Mesenchymal stem cell (in vitro differentiated cells and primary cell): Measurements from ENCODE around the gene SFSWAP.
"Not testable (repeated sequence)": the region's sequence is repeated elsewhere in the genome, so short reads cannot be mapped to it uniquely, and the experiment has no call there.

Source experiments
- DNase-seq: peaks from one replicate; pipeline ENCODE4 v3.0.0-alpha.2; 2013
- H2AFZ ChIP-seq: one replicate; pipeline ENCODE4 v1.6.1; 2013; ENCODE audit warnings: low read depth, mild to moderate bottlenecking, control low read depth, inconsistent platforms, low read length, moderate library complexity
- H2AK5ac ChIP-seq: 2 replicates; pipeline ENCODE4 v1.6.1; 2013; ENCODE audit warnings: low read length, moderate library complexity, mild to moderate bottlenecking, inconsistent platforms; ENCODE audit not compliant: severe bottlenecking
- H2BK120ac ChIP-seq: one replicate; pipeline ENCODE4 v1.6.1; 2013; ENCODE audit warnings: low read depth, mild to moderate bottlenecking, inconsistent platforms, low read length, moderate library complexity
- H2BK12ac ChIP-seq, 2 experiments: one replicate each; pipeline ENCODE4 v1.6.1; 2013; ENCODE audit warnings: inconsistent platforms in 2 of 2, low read length in 2 of 2, mild to moderate bottlenecking in 2 of 2, moderate library complexity in 2 of 2, control low read depth in 1 of 2
- H2BK15ac ChIP-seq: one replicate; pipeline ENCODE4 v1.6.1; 2013; ENCODE audit warnings: mild to moderate bottlenecking, low read depth, inconsistent platforms; ENCODE audit not compliant: poor library complexity, severe bottlenecking
- H2BK5ac ChIP-seq: 2 replicates; pipeline ENCODE4 v1.6.1; 2013; ENCODE audit warnings: low read depth, mild to moderate bottlenecking, low read length, control low read depth, inconsistent platforms; ENCODE audit not compliant: poor library complexity, severe bottlenecking
- H3K14ac ChIP-seq, 2 experiments: one replicate each; pipeline ENCODE4 v1.6.1; 2013; ENCODE audit warnings: inconsistent platforms in 2 of 2, low read length in 2 of 2, control low read depth in 1 of 2, mild to moderate bottlenecking in 1 of 2, moderate library complexity in 1 of 2
- H3K18ac ChIP-seq, 2 experiments: one replicate each; pipeline ENCODE4 v1.6.1; 2013; ENCODE audit warnings: inconsistent platforms in 2 of 2, low read length in 2 of 2, control low read depth in 1 of 2, low read depth in 1 of 2, mild to moderate bottlenecking in 1 of 2
- H3K23ac ChIP-seq, 2 experiments: one replicate each; pipeline ENCODE4 v1.6.1; 2013; ENCODE audit warnings: inconsistent platforms in 2 of 2, low read length in 2 of 2, mild to moderate bottlenecking in 2 of 2, moderate library complexity in 2 of 2, control low read depth in 1 of 2
- H3K27ac ChIP-seq: 2 replicates; pipeline ENCODE4 v1.5.1; 2013; ENCODE audit warnings: mild to moderate bottlenecking, moderate library complexity, low read length, control low read depth, inconsistent platforms; ENCODE audit not compliant: poor library complexity, severe bottlenecking
- H3K27me3 ChIP-seq, 2 experiments: 2 replicates each; pipeline versions ENCODE4 v1.6.1 to v1.7.0; 2013; ENCODE audit warnings: low read length in 2 of 2, mild to moderate bottlenecking in 2 of 2, moderate library complexity in 2 of 2, control low read depth in 1 of 2, inconsistent platforms in 1 of 2; ENCODE audit not compliant: control insufficient read depth in 1 of 2, insufficient read depth in 1 of 2
- H3K36me3 ChIP-seq, 2 experiments: 2 replicates each; pipeline versions ENCODE4 v1.6.1 to v1.7.0; 2013; ENCODE audit warnings: low read length in 2 of 2, control low read depth in 1 of 2, inconsistent platforms in 1 of 2, low read depth in 1 of 2, mild to moderate bottlenecking in 1 of 2; ENCODE audit not compliant: insufficient read depth in 2 of 2, control insufficient read depth in 1 of 2
- H3K4ac ChIP-seq, 2 experiments: one replicate each; pipeline ENCODE4 v1.6.1; 2013; ENCODE audit warnings: inconsistent platforms in 2 of 2, low read length in 2 of 2, mild to moderate bottlenecking in 2 of 2, moderate library complexity in 2 of 2, control low read depth in 1 of 2, low read depth in 1 of 2
- H3K4me1 ChIP-seq: 2 replicates; pipeline ENCODE4 v1.6.1; 2013; ENCODE audit warnings: low read depth, low read length, control low read depth; ENCODE audit not compliant: control insufficient read depth, insufficient read depth
- H3K4me2 ChIP-seq: 2 replicates; pipeline ENCODE4 v1.6.1; 2013; ENCODE audit warnings: low read length, mild to moderate bottlenecking, inconsistent platforms; ENCODE audit not compliant: poor library complexity, severe bottlenecking
- H3K4me3 ChIP-seq, 2 experiments: 2 replicates each; pipeline versions ENCODE4 v1.5.1 to v1.7.0; 2013; ENCODE audit warnings: low read length in 2 of 2, mild to moderate bottlenecking in 2 of 2, control low read depth in 1 of 2, low read depth in 1 of 2; ENCODE audit not compliant: insufficient read depth in 1 of 2
- H3K79me1 ChIP-seq: replicated peaks from 2 replicates; pipeline ENCODE4 v1.6.1; 2013; ENCODE audit warnings: mild to moderate bottlenecking, control low read depth, low read length, inconsistent platforms; ENCODE audit not compliant: poor library complexity, severe bottlenecking
- H3K9ac ChIP-seq: 2 replicates; pipeline ENCODE4 v1.7.0; 2013; ENCODE audit warnings: mild to moderate bottlenecking, low read length, moderate library complexity
- H3K9me3 ChIP-seq: 2 replicates; pipeline ENCODE4 v1.7.0; 2013; ENCODE audit warnings: mild to moderate bottlenecking, low read length; ENCODE audit not compliant: control insufficient read depth
- H4K8ac ChIP-seq: one replicate; pipeline ENCODE4 v1.6.1; 2013; ENCODE audit warnings: inconsistent platforms, mild to moderate bottlenecking, low read length, moderate library complexity
- H4K91ac ChIP-seq: one replicate; pipeline ENCODE4 v1.6.1; 2013; ENCODE audit warnings: mild to moderate bottlenecking, low read length, inconsistent platforms
- WGBS: methylation state at CpG from one replicate; pipeline ENCODE4 v1.1.7; 2013; ENCODE audit warnings: mixed read lengths; 5-methylcytosine and 5-hydroxymethylcytosine counted together

The SFSWAP gene

DNA sequence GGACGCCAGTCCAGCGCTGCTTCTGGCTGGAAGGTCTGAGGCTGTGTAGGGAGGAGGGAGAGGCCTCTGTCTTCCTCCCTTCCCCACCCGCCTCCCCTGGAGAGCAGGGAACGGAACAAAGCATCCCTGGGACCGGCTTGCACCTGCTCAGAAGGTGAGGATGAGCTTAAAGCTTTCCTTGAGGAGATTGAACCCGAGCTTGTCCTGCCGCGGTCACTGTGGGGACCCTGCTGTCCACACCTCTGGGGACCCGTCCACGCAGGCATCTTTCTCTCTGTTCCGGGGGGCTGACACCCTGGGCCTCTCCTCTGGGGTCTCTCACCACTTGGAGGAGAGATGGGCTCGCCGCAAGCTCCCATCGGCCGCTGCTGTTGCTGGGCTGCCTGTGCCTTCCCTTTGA, 33.2 kb upstream of the SFSWAP start:
- Histone ChIP-seq H3K14ac (no peak overlapping the region), H2BK5ac (no peak overlapping the region), H2AK5ac (no peak overlapping the region), H3K27me3 (peaks cover under 1 to 33% of the 10 kb centered on the region in 2 experiments), H2BK15ac (no peak overlapping the region), H3K27ac (no peak overlapping the region), H3K4me3 (no peak overlapping the region), H3K4me2 (no peak overlapping the region), H4K91ac (no peak overlapping the region), H2AFZ (no peak overlapping the region), H3K9ac (no peak overlapping the region), H3K9me3 (no peaks in the 10 kb centered on the region), H3K79me1 (no peaks in the 10 kb centered on the region), H2BK12ac (no peak overlapping the region), H2BK120ac (no peak overlapping the region), H3K23ac (no peak overlapping the region), H4K8ac (no peak overlapping the region), H3K18ac (no peak overlapping the region), H3K4ac (no peak overlapping the region), H3K36me3 (no peaks in the 10 kb centered on the region), H3K4me1 (no peaks in the 10 kb centered on the region)
- WGBS = 89% methylated on average over 14 of the region's 15 CpGs
- no peak for DNase-seq

DNA sequence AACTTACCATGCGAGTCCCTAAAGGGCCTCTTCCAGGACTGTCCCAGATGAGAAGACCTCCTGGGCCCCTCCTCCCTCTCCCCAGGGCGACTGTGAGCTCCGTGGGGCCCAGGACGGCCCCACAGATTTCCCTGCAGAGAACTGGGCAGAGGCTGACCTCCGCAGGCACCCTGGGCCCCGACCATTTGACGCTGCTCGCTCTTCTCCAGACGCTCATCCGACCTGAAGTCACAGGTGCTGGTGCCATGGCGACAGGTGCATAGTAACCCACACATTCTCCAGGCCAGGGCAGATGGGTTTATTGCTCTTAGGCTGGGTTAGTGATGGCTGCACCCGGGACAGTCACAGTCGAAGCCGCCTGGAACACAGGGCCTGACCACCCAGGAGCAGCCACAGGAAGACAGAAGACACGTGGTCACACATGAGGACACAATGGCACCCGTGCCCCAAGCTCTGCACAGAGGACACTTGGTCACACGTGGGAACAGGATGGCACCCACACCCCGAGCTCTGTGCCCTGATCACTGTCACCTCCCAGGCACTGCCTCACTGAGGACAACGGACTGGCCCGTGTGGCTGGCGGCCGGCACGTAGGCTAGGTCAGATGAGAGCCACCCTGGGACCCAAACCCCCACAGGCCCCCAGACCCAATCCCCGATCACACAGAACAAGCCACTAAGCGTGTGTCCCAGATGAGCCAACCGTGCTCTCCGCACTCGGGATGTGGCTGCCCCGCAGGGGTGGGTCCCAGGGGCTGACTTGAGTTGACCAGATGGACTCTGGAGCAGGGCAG, 32.3 kb upstream of the SFSWAP start:
- 88% methylated on average over 25 of the region's 29 CpGs for WGBS
- H3K4ac ChIP-seq, H3K23ac ChIP-seq, H2BK5ac ChIP-seq, H3K27ac ChIP-seq, H3K14ac ChIP-seq, DNase-seq, H3K18ac ChIP-seq, H3K4me1 ChIP-seq, H2AK5ac ChIP-seq, H3K36me3 ChIP-seq, H4K91ac ChIP-seq, H3K4me3 ChIP-seq, H2BK12ac ChIP-seq, H3K9ac ChIP-seq, H3K79me1 ChIP-seq, H4K8ac ChIP-seq, H3K9me3 ChIP-seq, H2BK15ac ChIP-seq, H2BK120ac ChIP-seq, H2AFZ ChIP-seq, H3K4me2 ChIP-seq: not testable (repeated sequence)
- peaks cover 0 to 30% of the 10 kb centered on the region in 2 experiments for H3K27me3 ChIP-seq

DNA sequence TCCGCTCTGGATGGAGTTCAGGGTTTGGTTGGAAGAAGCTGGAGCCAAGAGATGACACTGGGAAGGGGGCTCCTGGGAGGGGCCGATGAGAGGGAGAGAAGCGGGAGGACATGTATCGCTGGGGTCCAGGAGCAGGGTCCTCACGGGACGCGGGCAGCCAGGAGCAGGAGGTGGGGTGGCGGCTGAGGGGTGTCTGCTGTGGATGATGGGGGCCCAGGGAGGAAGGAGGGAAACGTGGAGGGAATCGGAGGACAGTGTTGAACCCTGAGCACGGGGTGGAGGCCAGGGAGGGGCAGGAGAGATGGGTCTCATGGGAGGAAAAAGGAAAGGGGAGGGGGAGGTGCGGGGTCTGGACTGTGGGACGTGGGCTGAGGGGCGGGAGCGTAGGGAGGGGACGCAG, 31.7 kb upstream of the SFSWAP start:
- H2BK120ac ChIP-seq, H3K4ac ChIP-seq, H4K91ac ChIP-seq, H2AK5ac ChIP-seq, H2BK5ac ChIP-seq, H3K79me1 ChIP-seq, H3K9ac ChIP-seq, H2BK12ac ChIP-seq, H3K4me3 ChIP-seq, H3K27ac ChIP-seq, DNase-seq, H4K8ac ChIP-seq, H3K4me1 ChIP-seq, H3K14ac ChIP-seq, H3K9me3 ChIP-seq, H3K23ac ChIP-seq, H3K18ac ChIP-seq, H2BK15ac ChIP-seq, H3K36me3 ChIP-seq, H2AFZ ChIP-seq, H3K4me2 ChIP-seq: not testable (repeated sequence)
- H3K27me3 ChIP-seq = peaks cover 0 to 30% of the 10 kb centered on the region in 2 experiments
- WGBS = no CpG with 5 or more reads among the region's 16 CpGs

DNA sequence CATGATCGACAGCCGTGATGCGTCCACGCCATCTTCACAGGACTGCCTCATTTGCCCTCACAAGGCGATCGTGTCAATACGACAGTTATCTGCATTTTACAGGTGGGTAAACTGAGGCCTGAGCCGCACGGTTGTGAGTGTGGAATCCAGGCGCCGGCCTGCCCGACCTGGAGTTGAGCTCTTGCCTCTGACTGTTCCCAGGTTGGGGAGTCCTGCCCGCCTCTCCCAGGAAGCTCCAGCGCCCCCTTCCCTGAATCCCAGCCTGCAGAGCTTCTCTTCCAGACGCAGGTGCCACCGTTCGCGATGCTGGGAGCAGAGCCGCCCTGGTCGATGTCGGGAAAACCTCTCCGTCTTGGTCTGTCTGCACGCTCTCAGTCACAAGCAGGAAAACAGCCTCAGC, 31.1 kb upstream of the SFSWAP start:
- not testable (repeated sequence) for H2BK120ac ChIP-seq, H3K18ac ChIP-seq, H4K8ac ChIP-seq, H3K4ac ChIP-seq, H3K23ac ChIP-seq, H3K4me3 ChIP-seq, H2AFZ ChIP-seq, DNase-seq, H3K14ac ChIP-seq, H2AK5ac ChIP-seq, H2BK12ac ChIP-seq, H2BK5ac ChIP-seq, H2BK15ac ChIP-seq, H3K9me3 ChIP-seq, H3K79me1 ChIP-seq, H3K4me2 ChIP-seq, H4K91ac ChIP-seq, H3K4me1 ChIP-seq, H3K27ac ChIP-seq, H3K36me3 ChIP-seq, H3K9ac ChIP-seq
- no CpG with 5 or more reads among the region's 23 CpGs for whole genome bisulfite sequencing
- H3K27me3 ChIP-seq = peaks cover 0 to 30% of the 10 kb centered on the region in 2 experiments
